Activated T-helper 9 cell treated with anti-CD3 and anti-CD28 coated beads, Interleukin-2, amount 50 U/mL, for 16 hours (primary cell): ENCODE measurements around the gene PNKP.

Experiments used
- DNase-seq: peaks from one replicate; pipeline ENCODE4 v3.0.0-alpha.2; 2020; ENCODE audit warnings: low read depth

PNKP gene

DNA sequence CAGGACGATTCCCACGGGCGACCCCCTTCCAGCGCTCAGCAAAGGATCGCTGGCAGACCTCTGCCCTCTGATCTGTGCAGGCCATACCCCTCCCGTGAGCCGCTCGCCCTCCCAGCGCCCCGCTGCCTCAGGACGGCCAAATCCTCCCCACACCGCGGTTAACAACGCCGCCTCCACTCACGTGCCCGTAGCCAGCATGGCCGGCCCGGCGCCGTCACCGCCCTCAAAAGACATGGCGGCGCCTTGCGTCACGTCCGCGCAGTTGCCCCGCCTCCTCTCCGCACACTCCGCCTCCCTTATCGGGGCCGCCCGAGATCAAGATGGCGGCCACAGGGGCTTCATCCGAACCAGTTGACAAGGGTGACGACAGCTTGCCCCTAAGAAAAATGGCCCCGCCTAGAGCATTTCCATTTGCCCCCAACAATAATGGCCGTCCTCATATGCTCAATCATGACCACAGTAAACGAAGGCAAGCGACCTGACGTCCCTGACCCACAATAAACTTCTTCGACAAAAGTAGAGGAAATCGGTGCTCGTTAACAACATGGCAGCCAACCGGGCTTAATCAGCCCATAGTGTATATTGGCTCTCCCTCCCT is 9.1 kb upstream of the PNKP start:
- DNase-seq: peak; percentile 97

DNA sequence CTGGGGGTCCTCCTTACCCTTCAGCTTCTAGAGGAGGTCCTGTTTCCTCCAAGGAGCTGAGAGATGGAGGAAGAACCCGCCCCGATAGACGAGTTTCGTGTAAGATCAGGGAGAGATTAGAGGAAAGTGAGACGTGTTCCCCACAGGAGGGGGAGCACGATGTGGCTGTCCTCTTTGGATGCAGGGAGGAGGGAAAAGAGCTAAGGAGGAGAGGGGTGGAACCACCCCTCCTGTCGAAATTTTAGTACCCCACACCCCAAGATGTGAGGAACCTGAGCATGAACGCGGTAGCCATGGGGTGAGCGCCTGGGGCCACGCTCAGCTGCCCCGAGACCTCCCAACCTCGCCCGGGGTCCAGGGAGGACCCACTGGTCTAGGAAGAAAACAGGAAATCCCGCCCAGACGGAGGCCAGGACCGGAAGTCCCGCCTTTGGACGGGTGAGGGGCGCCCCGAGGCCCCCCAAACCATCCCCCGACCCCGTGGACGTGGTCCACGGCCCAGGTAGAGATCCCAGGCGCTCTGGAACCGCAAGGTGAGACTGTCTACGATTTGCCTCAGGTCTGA is 8.6 kb upstream of the PNKP start:
- peak; percentile 40 for DNase-seq

DNA sequence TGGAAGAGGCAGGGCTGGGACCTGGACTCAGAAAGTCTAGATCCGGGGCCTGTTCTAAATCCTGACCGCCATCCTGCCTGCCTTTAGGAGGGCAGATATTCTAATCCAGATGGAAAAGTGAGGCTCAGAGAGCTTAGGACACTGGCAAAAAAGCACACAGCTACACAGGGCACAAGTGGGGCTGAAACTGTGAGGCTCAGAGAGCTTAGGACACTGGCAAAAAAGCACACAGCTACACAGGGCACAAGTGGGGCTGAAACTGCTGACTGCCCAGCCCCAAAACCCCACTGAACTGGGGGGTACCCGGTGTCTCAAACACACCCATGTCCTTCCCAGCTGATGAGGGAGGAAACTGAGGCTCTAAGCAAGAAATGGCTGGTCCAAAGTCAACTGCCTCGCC is 7.8 kb upstream of the PNKP start:
- no peak for DNase-seq

DNA sequence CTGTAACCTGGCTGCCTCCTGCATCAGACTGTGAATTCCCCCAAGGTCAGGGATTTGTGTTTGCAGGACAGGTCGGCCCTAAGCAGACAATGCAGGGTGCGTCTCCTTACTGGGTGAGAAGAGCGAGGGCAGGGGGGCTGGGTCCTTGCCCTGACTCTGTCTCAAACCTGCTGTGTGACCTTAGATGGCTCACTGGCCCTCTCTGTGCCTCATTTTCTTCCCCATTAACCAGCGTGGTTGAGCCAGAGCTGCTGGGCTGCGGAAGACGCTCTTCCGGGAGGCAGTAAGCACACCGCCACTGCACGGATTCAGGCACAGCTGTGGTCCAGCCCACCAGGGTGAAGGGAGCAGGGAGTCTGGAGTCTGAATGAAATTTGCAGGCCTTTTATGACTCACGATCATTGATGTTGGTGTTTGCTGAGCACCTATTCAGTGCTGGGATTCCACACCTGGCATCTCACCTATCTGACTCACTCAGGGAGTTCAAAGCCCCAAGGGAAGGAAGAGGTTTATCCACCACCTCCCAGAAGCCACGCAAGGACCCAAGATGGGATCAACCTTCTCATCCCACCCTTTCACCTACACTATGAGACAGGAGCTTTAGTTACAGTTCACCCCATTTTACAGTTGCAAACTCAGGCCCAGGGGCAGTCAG is 7.3 kb upstream of the PNKP start:
- no peak for DNase-seq

DNA sequence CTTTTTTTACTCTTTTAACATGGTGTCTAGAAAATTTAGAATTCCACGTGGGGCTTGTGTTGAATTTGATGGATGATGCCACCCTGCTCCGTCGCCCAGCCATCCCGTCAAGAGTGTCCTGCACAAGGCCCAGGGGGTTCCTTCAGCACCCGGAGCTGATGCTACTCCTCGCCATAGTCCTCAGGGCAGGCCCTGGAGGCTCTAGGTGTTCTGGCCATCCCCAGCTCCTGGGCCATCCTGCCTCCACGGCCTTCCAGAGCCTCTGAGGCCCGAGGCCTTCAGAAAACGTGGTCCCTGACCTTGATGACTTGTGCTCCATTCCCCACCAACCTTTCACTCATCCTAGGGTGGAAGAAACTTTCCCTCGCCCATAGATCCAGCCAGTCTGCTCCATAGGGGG is 6.5 kb upstream of the PNKP start:
- DNase-seq: no peak

DNA sequence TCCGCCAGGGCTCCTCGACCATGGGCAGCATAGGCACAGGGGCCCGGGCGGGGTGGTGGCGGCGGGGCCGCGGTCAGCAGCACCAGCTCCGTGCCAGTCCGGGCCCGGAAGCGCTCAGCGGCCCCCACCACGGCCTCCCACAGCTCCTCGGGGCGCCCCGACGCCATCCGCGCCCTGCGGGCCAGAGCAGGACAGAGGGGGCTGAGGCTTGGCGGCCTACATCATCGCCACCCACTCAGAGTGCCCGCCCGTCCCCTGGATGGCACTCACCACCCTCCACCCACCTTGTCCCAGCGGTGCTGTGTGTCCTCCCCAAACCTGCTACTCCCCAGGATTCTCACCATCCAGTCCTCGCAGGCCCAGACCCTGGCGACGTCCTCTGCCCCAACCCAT is 5.7 kb upstream of the PNKP start:
- no peak for DNase-seq

DNA sequence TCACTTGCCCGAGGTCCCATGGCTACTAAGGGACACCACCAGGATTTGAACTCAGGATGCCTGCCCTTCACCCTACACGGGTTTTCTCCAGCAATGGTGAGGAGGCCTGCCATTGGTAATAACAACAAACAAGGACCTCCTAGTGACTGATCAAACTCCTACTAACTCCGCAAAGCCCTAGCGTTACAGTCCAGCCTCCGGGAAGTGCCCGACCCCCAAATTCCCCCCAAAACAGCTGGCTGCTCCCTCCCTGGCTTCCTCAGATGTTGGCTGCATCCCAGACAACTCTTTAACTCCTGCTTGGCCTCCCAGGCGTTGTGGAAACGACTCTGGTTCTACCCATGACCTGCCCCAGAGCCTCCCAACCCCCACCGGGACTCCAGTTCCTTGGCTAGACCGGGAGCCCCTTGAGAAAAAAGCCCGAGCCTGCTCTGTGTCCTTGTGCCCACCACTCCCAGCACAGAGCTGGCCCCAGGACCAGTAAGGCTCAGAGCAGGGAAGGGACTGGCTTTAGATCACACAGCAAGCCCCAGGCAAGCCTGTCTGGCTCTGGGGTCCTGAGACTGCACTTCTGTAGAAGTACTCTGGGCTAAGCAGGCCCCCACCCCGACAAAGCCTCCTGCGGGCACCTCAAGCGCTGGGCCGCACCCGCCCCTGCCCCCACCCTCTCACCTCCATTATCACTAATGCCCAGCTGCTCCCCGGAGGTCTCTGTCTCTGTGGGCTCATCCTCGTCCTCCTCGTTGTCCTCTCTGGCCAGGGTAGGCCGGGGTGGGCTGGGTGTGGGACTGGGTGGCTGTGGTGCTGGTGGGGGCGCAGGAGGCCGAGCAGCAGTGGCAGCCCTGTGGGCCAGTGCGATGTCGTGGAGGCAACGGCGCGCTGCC is 5.1 kb upstream of the PNKP start:
- no peak for DNase-seq

DNA sequence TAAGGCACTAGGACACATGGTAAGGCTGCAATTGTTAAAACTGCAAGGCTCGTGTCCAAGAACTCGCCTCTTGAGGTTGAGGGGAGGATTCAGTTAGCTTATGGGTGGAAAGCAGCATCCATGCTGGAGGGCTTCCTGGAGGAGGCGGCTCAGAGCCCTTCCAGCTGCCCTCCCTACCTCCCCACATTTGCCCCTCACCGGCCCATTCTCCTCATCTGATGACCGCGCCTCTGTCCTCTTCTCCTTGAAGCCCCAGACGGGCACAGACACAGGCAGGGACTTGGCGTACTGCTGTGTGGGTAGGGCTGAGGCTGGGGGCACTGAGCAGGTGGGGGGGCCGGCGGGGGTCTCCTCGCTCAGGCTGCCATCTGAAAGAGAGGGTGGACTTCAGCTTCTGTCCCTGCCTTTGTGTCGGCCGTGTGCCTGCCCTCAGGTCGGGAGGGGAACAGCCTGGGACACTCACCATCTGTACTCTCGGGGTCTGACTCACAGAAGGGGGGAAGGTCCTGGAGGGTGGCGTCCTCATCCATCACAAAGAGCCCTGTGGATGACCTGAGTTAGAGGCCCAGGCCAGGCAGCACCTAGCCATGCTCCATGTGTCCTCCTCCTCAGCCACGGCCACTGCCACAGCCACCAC is 4.1 kb upstream of the PNKP start:
- no peak for DNase-seq

DNA sequence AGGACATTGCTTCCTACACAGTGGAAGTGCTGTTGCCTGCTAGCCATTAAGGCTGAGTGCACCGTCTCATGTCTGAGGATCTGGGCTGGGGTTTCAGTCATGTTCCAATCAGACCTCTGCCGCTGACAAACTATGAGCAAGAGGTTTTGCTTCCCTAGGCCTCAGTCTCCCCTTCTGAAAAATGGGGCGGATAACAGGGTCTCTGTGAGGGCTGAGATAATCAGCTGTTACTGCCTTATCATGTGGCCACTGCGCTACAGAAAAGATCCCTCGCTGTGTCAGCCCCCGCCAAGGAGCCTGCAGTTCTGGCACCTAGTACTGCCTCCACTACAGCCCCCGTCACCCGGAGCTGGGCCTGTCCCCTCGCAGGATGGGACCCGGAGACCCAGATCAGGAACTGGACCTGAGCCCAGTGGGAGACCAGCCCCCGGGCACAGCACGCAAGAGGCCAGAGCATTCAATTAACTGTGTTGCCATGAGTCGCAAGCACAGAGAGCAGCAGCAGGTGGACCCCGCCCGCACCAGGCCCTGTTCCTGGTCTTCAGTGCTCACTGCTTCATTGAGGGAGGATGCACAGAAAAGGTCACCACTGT is 3.0 kb upstream of the PNKP start:
- DNase-seq: no peak

DNA sequence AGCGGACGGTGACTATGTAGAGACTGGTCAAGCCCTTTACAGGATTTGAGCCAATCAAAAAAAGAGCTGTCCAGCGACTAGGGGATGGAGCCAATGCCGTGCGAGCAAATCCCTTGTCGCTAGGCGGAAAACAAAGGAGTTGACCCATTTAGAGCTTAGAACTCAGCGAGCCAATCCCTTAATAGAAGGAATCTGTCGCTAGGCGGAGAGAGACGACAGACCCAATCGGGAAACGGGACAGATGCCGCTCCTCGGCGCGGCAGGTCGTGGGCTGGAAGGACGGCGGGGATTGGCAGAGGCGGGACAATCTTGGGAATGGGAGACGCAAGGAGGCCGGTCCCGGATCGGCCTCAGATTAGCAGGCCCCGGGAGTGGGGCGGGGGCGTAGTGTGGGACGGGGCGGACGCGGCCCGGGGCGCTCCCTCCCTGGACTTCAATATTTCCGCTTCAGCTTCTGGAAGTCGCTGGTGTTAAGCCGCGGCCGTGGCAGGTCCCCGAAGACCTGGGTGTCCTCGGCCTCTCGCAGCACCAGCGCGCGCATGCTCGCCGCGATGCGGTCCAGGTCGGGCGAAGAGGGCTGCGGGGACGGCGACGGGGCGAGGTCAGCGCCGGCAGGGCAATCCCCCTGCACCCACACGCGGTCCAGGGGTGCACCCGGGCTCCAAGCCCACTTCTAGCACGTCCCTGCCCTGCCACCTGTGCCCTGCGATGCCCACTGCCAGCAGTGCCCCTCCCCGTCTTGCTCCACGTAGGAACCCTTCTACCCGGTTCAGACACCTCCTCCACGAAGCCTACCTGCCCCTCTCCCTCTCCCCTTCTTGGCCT is 2.3 kb upstream of the PNKP start:
- DNase-seq: peak; percentile 82

DNA sequence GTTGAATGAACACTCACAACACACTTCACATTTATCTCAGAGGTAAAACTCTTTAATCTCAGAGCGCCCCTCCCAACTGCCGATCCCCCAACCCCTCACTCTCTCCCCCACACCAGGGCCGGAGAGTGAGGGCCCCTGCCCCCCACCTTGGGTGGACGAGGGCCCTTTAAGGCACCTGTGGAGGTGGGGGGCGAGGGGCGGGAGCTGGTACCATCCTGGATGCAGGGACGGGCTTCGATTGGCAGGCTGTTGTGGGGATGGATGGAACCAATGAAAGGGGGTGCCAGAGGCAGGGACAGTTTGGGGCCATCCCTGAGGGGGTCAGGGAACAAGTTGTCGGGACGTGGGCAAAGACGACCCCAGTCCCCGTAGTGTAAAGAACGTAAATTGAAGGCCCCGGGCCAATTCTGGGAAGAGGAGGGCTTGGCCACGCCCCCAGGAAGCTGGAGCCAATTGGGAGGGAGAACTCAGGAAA is 1.7 kb upstream of the PNKP start:
- DNase-seq: no peak

DNA sequence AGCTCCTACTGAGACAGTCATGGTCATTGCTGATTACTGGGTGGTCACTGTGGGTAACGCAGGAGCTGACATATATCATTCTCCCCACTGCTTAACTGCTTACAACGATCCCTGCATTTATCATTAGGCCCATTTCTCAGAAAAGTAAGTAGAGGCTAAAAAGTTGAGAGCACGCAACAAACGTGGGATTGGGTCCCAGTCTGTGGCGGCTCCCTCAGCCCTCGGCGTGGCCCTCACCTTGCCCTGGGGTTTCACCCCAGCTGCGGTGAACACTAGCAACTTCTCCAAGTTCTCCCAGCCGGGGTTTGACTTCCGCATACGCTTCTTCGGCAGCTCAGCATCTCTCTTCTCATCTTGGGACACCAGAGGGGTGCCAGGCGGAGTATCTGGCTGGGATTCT is 2.5 kb downstream of the PNKP start:
- no peak for DNase-seq

DNA sequence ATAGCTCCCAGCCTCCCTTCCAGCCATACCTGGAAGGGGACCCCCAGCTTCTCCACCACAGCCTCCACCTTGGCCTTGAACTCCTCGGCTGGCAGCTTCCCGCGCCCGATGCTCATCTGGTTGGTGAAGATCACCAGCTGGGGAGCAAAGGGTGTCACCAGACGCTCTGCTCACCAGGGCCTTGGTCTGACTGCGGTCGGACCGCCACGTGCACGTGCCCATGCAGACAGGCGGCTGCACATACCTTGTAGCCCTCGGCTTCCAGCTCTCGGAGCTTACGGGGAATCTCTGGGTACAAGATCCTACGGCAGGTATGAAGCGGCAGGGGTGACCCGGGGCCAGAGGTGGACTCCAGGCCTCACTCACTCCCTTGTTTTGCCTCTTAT is 3.4 kb downstream of the PNKP start:
- no peak for DNase-seq

DNA sequence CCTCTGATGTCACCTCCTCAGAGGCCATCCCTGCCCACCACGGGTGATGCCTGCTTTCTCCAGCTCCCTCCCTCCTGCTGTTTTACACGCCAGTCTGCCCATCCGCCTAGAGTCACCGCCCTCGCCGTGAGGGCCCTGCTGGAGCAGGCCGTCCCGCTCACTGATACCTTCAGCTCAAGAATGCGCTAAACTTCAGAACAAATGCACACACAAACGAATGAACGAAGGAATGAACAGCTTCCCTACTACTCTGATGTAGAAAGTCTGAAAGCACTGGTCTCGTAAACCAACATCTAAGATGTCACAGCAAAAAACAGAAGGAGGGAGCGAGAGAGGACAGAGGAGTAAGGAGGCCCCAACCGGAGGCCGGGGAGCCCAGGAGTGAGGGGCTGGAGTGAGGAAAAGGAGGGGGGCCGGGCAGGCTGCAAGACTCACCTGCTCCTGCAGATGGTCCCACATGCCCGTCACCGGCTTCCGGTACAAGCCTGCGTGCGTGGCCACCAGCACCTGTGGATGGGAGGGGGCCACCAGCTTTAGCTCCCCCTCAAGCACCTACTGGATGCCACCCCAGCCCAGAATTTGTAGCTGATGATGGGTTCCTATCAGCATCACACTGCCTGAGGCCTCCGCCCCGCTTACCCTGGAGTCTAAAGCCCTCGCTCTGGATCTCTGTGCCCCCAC is 4.0 kb downstream of the PNKP start:
- no peak for DNase-seq

DNA sequence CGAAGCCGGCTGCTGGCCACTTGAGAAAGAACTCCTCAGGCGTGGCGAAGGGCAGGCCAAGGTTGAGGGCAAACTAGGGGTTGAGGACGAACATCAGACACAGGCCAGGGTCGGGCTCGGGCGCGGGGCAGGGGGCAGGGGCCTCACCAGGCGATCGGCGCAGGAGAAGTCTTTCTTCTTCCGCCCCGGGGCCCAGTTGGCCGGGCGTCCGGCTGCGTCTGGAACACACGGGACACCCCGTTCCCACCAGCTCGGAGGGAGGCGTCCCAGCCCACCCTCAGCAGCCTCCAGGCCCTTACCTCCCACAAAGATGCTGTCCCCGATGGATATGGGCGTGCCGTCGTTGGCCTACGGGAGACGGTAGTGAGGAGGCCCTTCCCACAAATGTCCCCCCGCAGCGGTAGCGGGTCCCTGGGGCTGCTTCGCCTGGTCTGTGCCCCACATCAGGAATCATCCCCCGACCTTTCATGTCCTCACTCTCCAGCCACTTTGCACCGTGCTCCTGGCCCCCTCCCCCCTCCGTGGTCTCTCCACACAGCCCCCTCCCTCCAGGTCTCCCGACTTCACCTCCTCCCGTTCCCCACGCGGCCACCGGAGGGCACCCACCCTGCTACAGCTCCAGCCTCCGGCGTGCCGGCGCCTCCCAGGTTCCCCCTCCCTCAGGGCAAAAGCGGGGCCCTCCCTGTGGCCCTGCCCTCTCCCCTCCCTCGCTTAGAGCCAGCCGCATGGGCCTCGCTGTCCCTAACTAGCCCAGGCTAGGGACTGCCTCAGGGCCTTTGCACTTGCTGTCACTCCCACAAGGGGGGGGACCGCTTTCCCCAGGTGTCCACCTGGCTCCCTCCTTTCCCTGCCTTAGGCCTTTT is 4.8 kb downstream of the PNKP start:
- DNase-seq: no peak

DNA sequence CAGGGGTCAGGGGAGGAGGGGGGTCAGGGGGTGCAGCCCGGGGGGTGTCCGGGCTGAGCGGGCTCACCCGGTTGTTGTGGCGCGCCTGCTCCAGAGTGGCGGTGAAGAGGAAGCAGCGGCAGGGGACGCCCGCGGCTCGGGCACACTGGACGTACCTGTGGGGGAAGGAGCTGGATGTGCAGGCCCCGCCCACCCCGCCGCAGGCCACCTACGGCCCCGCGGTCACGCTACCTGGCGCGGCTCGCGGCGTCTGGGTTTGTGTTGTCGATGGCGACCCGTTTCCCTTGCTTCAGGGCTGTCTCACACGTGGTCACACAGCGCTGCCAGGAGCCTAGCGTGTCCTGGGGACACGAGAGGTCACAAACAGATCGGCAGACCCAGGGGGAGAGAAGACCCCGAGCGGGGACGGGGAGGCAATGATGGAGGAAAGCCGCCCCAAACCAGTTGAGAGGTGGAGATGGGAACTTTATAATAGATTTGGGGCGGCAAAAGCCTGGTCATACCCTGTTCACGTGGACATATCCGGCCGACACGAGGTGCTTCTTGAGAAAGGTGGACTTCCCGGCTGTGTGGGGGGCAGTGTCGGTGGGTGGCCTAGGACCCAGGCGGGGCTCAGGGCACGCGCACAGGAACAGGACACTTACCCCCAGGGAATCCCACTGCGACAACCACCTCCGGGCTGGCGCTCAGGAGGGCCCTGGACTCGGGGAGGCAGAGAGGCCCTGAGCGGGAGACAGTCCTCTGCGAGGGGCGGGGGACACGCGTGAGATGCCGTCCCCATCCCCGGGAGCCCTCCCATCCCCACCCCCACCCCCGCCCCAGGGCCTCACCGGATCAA is 5.6 kb downstream of the PNKP start:
- no peak for DNase-seq

DNA sequence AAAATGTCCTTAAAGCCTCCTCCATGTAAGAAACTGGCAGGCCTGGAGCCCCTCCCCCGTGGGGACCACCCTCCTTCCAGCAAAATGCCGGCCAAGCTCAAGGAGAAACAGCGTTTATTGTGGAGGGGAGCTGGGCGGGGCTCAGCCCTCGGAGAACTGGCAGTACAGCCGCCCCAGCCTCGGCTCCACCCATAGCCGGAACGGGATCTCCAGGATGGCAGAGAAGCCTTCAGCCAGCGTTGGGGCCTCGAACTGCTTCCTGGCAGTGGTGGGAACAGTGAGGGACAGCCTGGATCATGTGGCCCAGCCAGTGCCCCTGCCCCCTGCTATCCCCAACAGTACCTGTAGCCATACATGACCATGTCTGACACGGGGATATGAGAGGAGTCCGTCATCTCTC is 6.3 kb downstream of the PNKP start:
- DNase-seq: no peak

DNA sequence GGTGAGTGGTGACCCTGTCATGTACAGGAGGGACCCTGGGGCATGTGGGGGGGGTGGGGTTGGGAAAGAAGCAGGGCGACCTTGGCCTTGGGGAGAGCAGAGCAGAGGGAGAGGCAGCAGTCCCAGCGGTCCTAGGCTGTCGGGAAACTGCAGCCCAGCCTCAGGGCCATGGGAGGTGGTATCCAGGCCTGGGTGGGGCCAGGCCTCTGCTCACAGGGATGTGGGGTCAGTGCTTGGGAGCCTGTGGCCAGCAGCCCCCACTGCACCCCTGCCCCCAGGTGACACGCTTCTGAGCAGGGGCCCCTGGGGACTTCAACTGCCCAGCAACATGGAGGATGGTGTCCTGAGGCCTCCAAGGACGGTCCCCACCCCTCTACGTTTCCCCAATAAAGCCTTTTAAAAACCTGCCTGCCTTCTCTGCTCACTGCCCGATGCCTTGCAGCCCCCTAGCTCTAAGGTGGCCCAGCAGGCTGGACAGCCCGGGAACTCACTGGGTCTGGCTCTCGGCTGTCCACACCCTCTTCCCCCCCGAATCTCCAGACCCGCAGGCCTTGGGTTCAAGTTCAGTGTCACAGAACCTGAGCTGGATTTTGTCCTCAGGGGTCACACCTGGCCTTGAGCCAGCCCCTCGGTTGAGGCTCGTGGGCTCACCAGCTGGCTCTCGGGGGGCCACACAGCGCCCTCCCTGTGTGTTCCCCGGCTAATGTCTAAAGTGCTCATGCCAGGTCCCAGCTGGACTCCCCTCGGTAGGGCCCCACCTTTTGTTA is 6.9 kb downstream of the PNKP start:
- no peak for DNase-seq
